Activated T-cell treated with anti-CD3 and anti-CD28 coated beads for 48 hours (primary cell): ENCODE data around the gene MYL2.

Experiments used
- DNase-seq: peaks from one replicate; pipeline ENCODE4 v3.0.0-alpha.2; 2020; ENCODE audit warnings: low read depth

MYL2 gene

DNA sequence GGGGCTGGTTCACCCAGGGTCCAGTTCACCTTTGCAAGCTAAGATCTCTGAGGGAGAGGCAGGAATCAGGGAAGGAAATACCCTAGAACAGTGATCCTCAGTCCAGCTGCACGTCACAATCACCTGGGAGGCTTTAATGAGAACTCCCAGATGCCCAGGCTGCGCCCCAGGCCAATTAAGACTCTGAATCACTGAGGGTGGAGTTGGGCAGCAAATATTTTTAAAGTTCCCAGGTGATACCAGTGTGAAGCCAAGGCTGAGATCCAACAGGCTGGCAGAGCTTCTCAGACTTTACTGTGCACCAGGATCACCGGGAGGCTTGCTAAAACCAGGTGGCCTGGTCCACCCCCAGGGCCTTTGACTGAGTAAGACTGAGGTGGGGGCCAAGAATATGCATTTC is 23.8 kb downstream of the MYL2 start:
- DNase-seq, result no peak

GRCh38 chr12:110893956-110894355 is 26.4 kb downstream of the MYL2 start:
- no peak for DNase-seq

- DNase-seq, result no peak
Observed at GRCh38 chr12:110889361-110889760, 31.0 kb downstream of the MYL2 start.

- no peak for DNase-seq
Observed at GRCh38 chr12:110888256-110888991, 32.0 kb downstream of the MYL2 start.

DNA sequence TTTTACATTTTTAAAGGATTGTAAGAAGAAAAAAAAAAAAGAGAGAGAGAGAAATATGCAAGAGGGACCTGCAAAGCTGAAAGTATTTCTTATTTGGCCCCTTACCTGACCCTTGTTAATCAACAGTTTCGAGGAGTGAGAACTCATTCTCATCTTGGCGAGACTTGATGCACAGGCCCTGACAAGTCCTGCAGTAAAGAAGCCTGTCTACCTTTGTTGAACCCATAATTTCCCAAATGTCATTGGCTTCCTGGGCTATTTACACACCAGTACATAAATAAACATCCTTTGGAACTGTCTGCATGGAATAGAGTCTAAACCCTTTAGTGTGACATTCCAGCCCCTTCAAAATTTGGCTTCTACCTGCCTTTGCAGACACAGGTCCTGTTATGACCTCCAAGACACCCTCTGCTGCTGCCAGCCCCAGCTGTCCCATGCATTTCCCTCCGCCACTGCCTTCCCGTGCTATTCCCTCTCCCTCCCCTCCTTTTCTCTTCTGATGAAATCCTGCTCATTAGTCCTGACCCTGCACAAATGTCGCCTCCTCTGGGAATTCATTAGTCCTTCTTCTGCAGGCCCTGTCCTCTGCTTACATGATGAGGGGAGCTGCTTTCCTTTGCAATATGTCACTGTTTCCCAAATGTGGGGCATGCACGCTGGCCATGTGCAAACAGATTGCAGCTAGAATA is 35.1 kb downstream of the MYL2 start:
- no peak for DNase-seq

DNA sequence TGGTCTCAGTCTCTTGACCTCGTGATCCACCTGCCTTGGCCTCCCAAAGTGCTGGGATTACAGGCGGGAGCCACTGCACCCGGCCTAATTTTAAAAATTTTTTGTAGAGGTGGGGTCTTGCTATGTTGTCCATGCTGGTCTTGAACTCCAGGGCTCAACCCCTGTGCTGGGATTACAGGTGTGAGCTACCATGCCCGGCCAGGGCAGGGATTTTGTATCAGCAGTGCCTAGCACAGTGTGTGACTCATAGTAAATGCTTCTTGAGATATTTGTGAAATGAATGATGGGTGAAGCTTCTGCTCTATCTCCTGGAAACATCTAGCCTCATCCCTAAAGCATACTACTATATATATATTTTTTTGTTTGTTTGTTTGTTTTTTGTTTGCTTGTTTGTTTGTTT is 37.1 kb downstream of the MYL2 start:
- no peak for DNase-seq

DNA sequence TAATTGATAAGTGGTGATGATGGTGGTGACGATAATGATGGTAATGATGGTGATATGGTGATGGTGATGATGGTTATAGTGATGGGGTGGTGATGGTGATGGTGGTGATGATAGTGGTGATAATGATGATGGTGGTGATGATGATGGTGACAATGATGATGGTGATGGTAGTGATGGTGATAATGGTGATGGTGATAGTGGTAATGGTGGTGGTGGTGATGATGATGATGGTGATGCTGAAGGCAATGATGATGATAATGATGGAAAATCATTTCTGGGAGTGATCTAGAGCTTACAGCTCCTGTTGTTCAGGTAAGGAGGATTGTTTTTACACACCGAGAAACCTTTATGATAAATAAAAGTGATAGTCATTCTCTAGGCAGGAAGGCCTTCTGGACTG is 39.7 kb downstream of the MYL2 start:
- no peak for DNase-seq

GRCh38 chr12:110874781-110875180 is 45.6 kb downstream of the MYL2 start:
- no peak for DNase-seq

- no peak for DNase-seq
Observed at GRCh38 chr12:110874351-110874750, 46.0 kb downstream of the MYL2 start.

DNA sequence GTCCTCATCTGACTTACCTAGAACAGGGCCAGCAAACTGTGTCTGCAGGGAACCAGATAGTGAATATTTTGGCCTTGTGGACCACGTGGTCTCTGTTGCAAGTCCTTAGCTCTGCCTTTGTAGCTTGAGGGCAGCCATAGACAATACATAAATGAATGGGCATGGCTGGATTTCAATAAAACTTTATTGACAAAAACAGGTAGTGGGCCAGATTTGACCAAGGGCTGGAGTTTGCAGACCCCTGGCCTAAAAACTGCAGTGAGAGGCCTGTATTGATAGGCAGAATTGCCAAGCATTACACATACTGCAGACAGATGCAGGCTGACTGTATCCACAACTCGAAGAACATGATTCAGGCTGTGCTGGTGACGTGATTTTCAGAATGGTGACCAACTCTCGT is 48.3 kb downstream of the MYL2 start:
- no peak for DNase-seq

- no peak for DNase-seq
Observed at GRCh38 chr12:110869803-110870202, 50.6 kb downstream of the MYL2 start.

GRCh38 chr12:110869026-110869425 is 51.4 kb downstream of the MYL2 start:
- no peak for DNase-seq

GRCh38 chr12:110865521-110865920 is 54.9 kb downstream of the MYL2 start:
- DNase-seq, result no peak

- DNase-seq, result no peak
Observed at GRCh38 chr12:110863161-110863560, 57.2 kb downstream of the MYL2 start.

DNA sequence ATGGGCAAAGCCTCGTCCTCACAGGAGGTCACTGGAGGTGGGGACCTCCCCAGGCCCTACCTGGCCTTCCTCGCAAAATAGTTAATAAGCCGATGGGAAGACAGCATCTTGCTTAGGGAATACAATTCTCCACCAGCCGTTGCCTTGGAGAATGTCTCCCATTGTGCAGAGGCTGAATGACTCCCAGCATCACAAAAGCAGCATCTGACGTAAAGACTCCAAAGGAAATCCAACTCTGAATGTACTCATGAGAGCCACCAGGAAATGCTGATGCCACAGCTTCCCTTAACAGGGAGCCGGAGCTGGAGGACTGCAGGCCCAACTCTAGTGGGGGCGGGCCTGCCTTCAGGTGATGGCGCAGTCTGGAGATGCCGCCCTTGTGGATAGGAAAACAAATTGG is 58.0 kb downstream of the MYL2 start:
- no peak for DNase-seq

DNA sequence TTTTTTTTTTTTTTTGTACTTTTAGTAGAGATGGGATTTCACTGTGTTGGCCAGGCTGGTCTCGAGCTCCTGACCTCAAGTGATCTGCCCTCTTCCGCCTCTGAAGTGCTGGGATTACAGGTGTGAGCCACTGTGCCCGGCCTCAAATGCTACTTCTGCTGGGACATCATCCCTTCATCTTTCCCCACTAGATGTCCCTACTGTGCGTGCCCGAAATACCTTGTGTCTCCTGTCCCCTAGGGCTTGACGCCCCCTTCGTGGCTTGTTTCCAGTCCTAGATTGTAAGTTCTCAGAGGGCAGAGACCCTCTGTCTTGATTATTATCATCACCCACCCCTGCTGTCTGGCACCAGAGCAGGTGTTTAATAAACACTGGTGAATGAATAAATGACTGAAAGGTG is 58.6 kb downstream of the MYL2 start:
- no peak for DNase-seq
